A673 (cell line): ENCODE measurements around the gene DEPDC1. TPM values are rescaled to one million over a fixed set of nuclear protein-coding genes. Genes with fewer than 3 reads are reported as not detected.
A peak's percentile ranks its signal among the peaks of the same experiment; 100 is the strongest.

Source experiments
- BruUV-seq: library from RNA; stranded (reverse); fragments of 400-500 nt; replicated peaks from 2 replicates; lab custom pipeline; 2021; lab: Mats Ljungman, UMichigan
- CTCF ChIA-PET: fragments of 300-600 bp; sonication (Branson Sonifier 250); formaldehyde crosslinking; loops from one replicate; lab custom pipeline; 2022; ENCODE audit warnings: antibody characterized with exemption; lab: Charles Lee
- POLR2A ChIA-PET: fragments of 300-600 bp; sonication (Branson Sonifier 250); formaldehyde crosslinking; loops from one replicate; lab custom pipeline; 2022; ENCODE audit warnings: antibody characterized with exemption; ENCODE audit not compliant: low non-redundant PET; lab: Charles Lee
- DNase-seq: peaks from one replicate; pipeline ENCODE4 v3.0.0-alpha.2; 2015; ENCODE audit warnings: low spot score
- H3K27ac ChIP-seq: fragments of 200-600 bp; sonication (generic); 2 replicates; pipeline ENCODE4 v1.5.1; 2016; ENCODE audit warnings: mixed run types, low read depth, mild to moderate bottlenecking, mixed read lengths, antibody characterized with exemption, low read length; ENCODE audit not compliant: poor library complexity, severe bottlenecking
- H3K27me3 ChIP-seq: fragments of 200-600 bp; sonication (generic); replicated peaks from 2 replicates; pipeline ENCODE4 v1.6.1; 2017; ENCODE audit warnings: mixed run types, low read depth, mild to moderate bottlenecking, mixed read lengths, antibody characterized with exemption, low read length; ENCODE audit not compliant: insufficient read depth, poor library complexity
- H3K36me3 ChIP-seq: fragments of 200-600 bp; sonication (generic); 2 replicates; pipeline ENCODE4 v1.6.1; 2016; ENCODE audit warnings: mixed run types, mild to moderate bottlenecking, mixed read lengths, antibody characterized with exemption, low read length; ENCODE audit not compliant: insufficient read depth, poor library complexity, severe bottlenecking
- H3K4me1 ChIP-seq: fragments of 200-600 bp; sonication (generic); 2 replicates; pipeline ENCODE4 v1.6.1; 2017; ENCODE audit warnings: mixed run types, mild to moderate bottlenecking, mixed read lengths, antibody characterized with exemption, low read length; ENCODE audit not compliant: insufficient read depth, poor library complexity, severe bottlenecking
- H3K4me3 ChIP-seq: fragments of 200-600 bp; sonication (generic); 2 replicates; pipeline ENCODE4 v1.5.1; 2016; ENCODE audit warnings: low read depth, mixed run types, mild to moderate bottlenecking, mixed read lengths, low read length; ENCODE audit not compliant: poor library complexity, severe bottlenecking
- H3K9me3 ChIP-seq: fragments of 200-600 bp; sonication (generic); 2 replicates; pipeline ENCODE4 v1.6.1; 2016; ENCODE audit warnings: mixed run types, low read depth, mild to moderate bottlenecking, mixed read lengths, antibody characterized with exemption, low read length; ENCODE audit not compliant: poor library complexity, severe bottlenecking
- CTCF ChIP-seq: fragments of 300-800, 200-600 bp; sonication (generic); conservative IDR thresholded peaks from 2 replicates; pipeline ENCODE4 v1.5.1; 2017; ENCODE audit warnings: low read depth, mild to moderate bottlenecking, antibody characterized with exemption, low read length, moderate library complexity, mixed read lengths
- EZH2 ChIP-seq: fragments of 200-600 bp; sonication (generic); IDR thresholded peaks from 2 replicates; pipeline ENCODE4 v1.6.1; 2017; ENCODE audit warnings: borderline replicate concordance, low read depth, mild to moderate bottlenecking, mixed read lengths, antibody characterized with exemption, low read length; ENCODE audit not compliant: poor library complexity, severe bottlenecking
- intact Hi-C: fragments of 100-400 bp; cut with micrococcal nuclease; formaldehyde crosslinking; loops from one replicate; pipeline ENCODE4 v1.10.0; 2022; ENCODE audit not compliant: unreplicated experiment
- total RNA-seq: library from RNA; stranded (reverse); gene quantifications from 2 replicates; pipeline ENCODE4 v1.2.3, GENCODE V29; 2021

DEPDC1 gene
- total RNA-seq, 1 experiment from 2014 or later = 70.3 TPM

- ChIA-PET CTCF (no interaction called here), POLR2A (no interaction called here)
- H3K27ac ChIP-seq = no peak overlapping the region
- intact Hi-C loops = no loop called here
- BruUV-seq = no TSS peak
- H3K9me3 ChIP-seq = no peaks in the 10 kb centered on the region
- H3K27me3 ChIP-seq = no peaks in the 10 kb centered on the region
- H3K4me1 ChIP-seq = peaks cover 4% of the 10 kb centered on the region
- DNase-seq = no peak
- no peak overlapping the region for H3K4me3 ChIP-seq
- no peak for TF ChIP-seq CTCF
- no peaks in the 10 kb centered on the region for H3K36me3 ChIP-seq
Observed at GRCh38 chr1:68521286-68521685, 24.4 kb upstream of the DEPDC1 start.

- Histone ChIP-seq H3K9me3 (no peaks in the 10 kb centered on the region), H3K36me3 (no peaks in the 10 kb centered on the region), H3K4me3 (no peak overlapping the region), H3K27me3 (no peaks in the 10 kb centered on the region), H3K4me1 (peaks cover 7% of the 10 kb centered on the region), H3K27ac (no peak overlapping the region)
- ChIA-PET POLR2A (no interaction called here), CTCF (no interaction called here)
- intact Hi-C loops = no loop called here
- BruUV-seq = no TSS peak
- DNase-seq = peak; percentile 35
- no peak for TF ChIP-seq CTCF
- TF ChIP-seq EZH2 = no peak
Observed at GRCh38 chr1:68516066-68516465, 19.2 kb upstream of the DEPDC1 start.

- ChIA-PET POLR2A (no interaction called here), CTCF (no interaction called here)
- Histone ChIP-seq H3K36me3 (no peaks in the 10 kb centered on the region), H3K27me3 (no peaks in the 10 kb centered on the region), H3K27ac (no peak overlapping the region), H3K4me3 (no peak overlapping the region), H3K9me3 (no peaks in the 10 kb centered on the region), H3K4me1 (peaks cover 3% of the 10 kb centered on the region)
- no TSS peak for BruUV-seq
- DNase-seq = no peak
- intact Hi-C loops = no loop called here
- TF ChIP-seq CTCF (no peak), EZH2 (no peak)
Observed at GRCh38 chr1:68511254-68511653, 14.4 kb upstream of the DEPDC1 start.
